Subcutaneous abdominal adipose tissue (tissue), 5 donors: Measurements from ENCODE around the gene MTARC1.
A peak's percentile ranks its signal among the peaks of the same experiment; 100 is the strongest.

Experiments used
- H3K27ac ChIP-seq: one replicate; pipeline ENCODE4 v1.7.0; 2013; ENCODE audit warnings: low read depth, mild to moderate bottlenecking, inconsistent platforms, low read length, moderate library complexity
- H3K27me3 ChIP-seq, 5 donors: one replicate each; pipeline ENCODE4 v1.7.0; 2013; ENCODE audit warnings: low read length in 5 of 5, inconsistent platforms in 1 of 5; ENCODE audit not compliant: control insufficient read depth in 5 of 5, insufficient read depth in 4 of 5
- H3K36me3 ChIP-seq, 5 donors: one replicate each; pipeline ENCODE4 v1.7.0; 2013; ENCODE audit warnings: low read length in 5 of 5; ENCODE audit not compliant: control insufficient read depth in 5 of 5, insufficient read depth in 5 of 5
- H3K4me1 ChIP-seq, 5 donors: one replicate each; pipeline ENCODE4 v1.7.0; 2013; ENCODE audit warnings: low read length in 5 of 5, mild to moderate bottlenecking in 3 of 5, moderate library complexity in 1 of 5; ENCODE audit not compliant: control insufficient read depth in 5 of 5, insufficient read depth in 5 of 5
- H3K4me3 ChIP-seq, 5 donors: one replicate each; pipeline ENCODE4 v1.7.0; 2013; ENCODE audit warnings: low read length in 5 of 5, low read depth in 1 of 5
- H3K9ac ChIP-seq, 5 donors: one replicate each; pipeline ENCODE4 v1.7.0; 2013; ENCODE audit warnings: low read length in 5 of 5, mild to moderate bottlenecking in 4 of 5, moderate library complexity in 3 of 5
- H3K9me3 ChIP-seq, 5 donors: one replicate each; pipeline ENCODE4 v1.7.0; 2013; ENCODE audit warnings: low read length in 5 of 5; ENCODE audit not compliant: control insufficient read depth in 5 of 5
- donor health status: healthy.
- donor health status: healthy.
- donor health status: healthy.
- donor health status: healthy.
- donor health status: healthy.

Gene MTARC1

DNA sequence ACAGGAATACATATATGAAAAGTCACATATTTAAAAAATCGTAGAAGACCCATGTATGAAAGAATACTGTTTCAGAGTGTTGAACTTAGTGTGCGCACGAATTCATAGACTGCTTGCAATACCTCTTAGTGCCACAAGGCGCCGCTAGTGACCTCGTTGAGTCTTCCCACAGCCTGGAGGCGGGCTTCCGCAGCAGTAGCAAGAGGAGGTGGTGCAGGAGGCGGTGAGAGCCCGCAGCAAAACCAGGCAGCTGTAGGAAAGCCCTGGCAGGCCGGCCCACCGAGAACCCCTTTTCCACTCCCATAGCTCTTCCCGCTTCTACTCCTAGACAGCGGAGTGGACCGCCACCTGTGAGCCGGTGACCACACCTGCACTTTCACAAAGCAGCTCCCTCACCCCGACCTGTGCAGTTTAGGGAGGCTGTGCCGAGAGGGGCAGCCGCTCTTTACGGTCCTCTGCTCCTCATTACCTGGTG is 23.5 kb downstream of the MTARC1 start:
- no peak overlapping the region for H3K9ac ChIP-seq
- no peaks in the 10 kb centered on the region for H3K27me3 ChIP-seq
- H3K4me3 ChIP-seq, result peak overlapping the region in 2 of 5 donors; percentile 14 to 44
- peaks cover 12 to 76% (median 54%) of the 10 kb centered on the region in 5 donors for H3K36me3 ChIP-seq
- no peak overlapping the region for H3K27ac ChIP-seq
- H3K4me1 ChIP-seq, result peaks cover 3 to 12% (median 10%) of the 10 kb centered on the region in 5 donors
- no peaks in the 10 kb centered on the region for H3K9me3 ChIP-seq

DNA sequence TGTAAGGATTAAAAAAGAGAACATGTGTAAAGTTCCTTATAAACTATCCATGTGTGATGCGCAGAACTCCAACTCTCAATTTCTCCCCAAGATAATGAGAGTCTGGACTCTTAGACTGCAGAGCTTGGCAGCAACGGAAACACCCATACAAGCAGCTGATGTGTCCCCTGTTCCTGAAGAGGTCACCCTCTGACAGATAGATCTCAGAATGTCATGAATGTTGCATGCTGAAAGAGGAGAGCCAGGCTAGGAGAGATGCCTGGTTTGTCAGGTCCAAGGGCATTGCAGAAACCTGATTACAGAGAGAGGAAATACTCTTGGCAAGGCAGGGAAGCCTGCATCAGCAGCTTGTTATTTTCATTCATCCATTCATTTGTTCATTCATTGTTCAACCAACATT is 24.2 kb downstream of the MTARC1 start:
- no peak overlapping the region for H3K4me3 ChIP-seq
- no peak overlapping the region for H3K9ac ChIP-seq
- peaks cover 6 to 78% (median 52%) of the 10 kb centered on the region in 5 donors for H3K36me3 ChIP-seq
- H3K9me3 ChIP-seq, result no peaks in the 10 kb centered on the region
- H3K27me3 ChIP-seq, result no peaks in the 10 kb centered on the region
- peaks cover 3 to 15% (median 10%) of the 10 kb centered on the region in 5 donors for H3K4me1 ChIP-seq
- H3K27ac ChIP-seq, result no peak overlapping the region

DNA sequence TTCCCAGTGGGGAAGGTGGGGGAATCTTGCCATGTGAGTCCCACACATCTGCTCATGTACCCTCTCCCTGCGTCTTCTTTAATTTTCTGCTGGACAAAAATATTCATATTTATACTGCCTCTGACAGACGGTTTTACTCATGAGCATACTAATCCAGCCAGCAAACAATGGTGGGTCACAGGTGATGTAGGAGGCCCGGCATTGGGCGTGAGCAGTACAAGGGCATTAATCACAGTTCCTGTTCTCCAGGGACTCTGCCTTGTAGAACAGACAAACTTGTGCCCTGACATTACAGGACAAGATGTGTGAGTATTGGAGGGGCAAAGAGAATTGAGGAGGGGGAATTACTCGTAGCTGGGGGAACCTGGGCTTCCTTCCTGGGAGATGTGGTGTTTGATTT is 25.0 kb downstream of the MTARC1 start:
- H3K27me3 ChIP-seq, result no peaks in the 10 kb centered on the region
- peaks cover 3 to 15% (median 10%) of the 10 kb centered on the region in 5 donors for H3K4me1 ChIP-seq
- no peaks in the 10 kb centered on the region for H3K9me3 ChIP-seq
- H3K4me3 ChIP-seq, result no peak overlapping the region
- no peak overlapping the region for H3K9ac ChIP-seq
- no peak overlapping the region for H3K27ac ChIP-seq
- H3K36me3 ChIP-seq, result peaks cover 4 to 78% (median 45%) of the 10 kb centered on the region in 5 donors

DNA sequence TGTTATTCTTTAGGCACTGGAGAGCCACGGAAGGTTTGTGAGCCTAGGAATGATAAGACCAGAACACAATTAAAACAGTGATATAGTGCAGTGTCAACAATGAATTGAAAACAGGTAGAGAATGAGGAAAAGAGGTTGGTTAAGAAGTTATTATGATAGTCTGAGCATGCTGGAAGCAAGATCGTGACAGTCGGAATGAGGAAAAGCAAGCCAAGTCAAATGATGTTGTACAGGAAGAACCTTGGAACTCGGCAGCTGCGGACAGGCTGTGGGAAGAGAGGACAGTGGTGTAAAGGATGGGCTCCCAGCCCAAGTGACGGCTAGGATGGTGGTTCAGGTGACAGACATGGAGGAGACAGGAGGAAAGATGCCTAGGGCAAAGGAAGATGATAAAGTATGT is 25.6 kb downstream of the MTARC1 start:
- peaks cover 4 to 74% (median 44%) of the 10 kb centered on the region in 5 donors for H3K36me3 ChIP-seq
- no peaks in the 10 kb centered on the region for H3K9me3 ChIP-seq

DNA sequence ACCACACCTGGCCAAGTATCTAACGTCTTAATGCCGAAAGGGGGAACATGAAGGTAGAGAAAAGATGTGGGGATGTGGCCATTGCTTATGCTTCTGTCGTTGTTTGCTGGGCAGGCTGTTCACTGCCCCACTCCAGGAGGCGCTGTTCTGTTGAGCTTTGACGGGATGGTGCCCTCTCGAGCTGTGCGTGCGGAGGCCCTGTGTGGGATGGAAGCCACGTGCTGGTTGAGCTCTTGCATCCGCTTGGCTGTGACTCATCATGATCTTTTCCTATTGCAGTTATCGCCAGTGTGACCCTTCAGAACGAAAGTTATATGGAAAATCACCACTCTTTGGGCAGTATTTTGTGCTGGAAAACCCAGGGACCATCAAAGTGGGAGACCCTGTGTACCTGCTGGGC is 26.3 kb downstream of the MTARC1 start:
- Histone ChIP-seq H3K9me3 (no peaks in the 10 kb centered on the region), H3K4me3 (no peak overlapping the region)

More for the DNA sequence above, 25.6 kb downstream of the MTARC1 start:
- no peak overlapping the region for H3K27ac ChIP-seq
- H3K4me3 ChIP-seq, result no peak overlapping the region
- no peak overlapping the region for H3K9ac ChIP-seq
- no peaks in the 10 kb centered on the region for H3K27me3 ChIP-seq
- peaks cover 3 to 15% (median 10%) of the 10 kb centered on the region in 5 donors for H3K4me1 ChIP-seq

DNA sequence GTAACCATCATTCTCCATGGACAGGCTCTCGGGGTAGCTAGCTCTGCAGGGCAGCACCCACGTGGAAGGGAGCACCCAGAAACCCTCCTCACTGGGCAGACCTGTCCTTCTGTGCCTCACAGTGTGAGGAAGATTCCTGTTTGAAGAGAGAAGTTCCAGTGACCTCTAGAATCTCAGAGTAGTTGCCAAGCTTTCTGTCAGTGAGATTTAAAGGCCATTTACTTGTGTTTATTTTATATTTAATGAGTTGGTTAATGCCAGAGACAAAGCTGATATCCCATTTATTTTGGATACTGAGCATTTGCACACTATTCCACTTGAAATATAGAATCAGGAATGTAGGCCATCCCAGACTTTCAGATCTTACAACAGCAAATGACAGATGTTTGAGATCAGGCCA is 28.7 kb downstream of the MTARC1 start:
- H3K27me3 ChIP-seq, result no peaks in the 10 kb centered on the region
- no peak overlapping the region for H3K4me3 ChIP-seq
- peak overlapping the region; percentile 26 for H3K27ac ChIP-seq
- no peak overlapping the region for H3K9ac ChIP-seq
- H3K36me3 ChIP-seq, result peaks cover 4 to 61% (median 35%) of the 10 kb centered on the region in 5 donors
- peaks cover 3 to 30% (median 19%) of the 10 kb centered on the region in 5 donors for H3K4me1 ChIP-seq
- H3K9me3 ChIP-seq, result no peaks in the 10 kb centered on the region

More for the DNA sequence above, 26.3 kb downstream of the MTARC1 start:
- Histone ChIP-seq H3K36me3 (peaks cover 4 to 71% (median 44%) of the 10 kb centered on the region in 5 donors), H3K27ac (no peak overlapping the region), H3K4me1 (peaks cover 3 to 19% (median 10%) of the 10 kb centered on the region in 5 donors), H3K27me3 (no peaks in the 10 kb centered on the region), H3K9ac (no peak overlapping the region)

DNA sequence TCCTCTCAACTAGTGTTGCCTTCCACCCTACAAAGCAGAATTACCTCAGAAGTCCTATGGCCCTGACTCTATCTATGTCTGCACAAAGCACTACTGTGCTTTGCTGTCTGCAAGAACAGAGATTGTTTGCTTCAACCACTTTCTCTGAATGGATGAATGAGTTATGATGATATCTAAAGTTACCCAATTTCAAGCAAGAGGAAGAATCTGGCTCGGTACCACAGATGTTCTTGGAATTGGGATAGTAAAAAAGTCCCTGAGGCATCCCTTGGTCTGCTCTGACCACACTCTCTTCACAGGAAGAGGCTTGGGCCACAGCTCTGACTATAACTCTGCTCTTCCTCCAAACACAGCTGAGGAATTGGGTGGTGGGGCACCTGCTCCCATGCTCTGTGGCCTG is 31.2 kb downstream of the MTARC1 start:
- H3K9me3 ChIP-seq, result no peaks in the 10 kb centered on the region
- peak overlapping the region; percentile 71 for H3K27ac ChIP-seq
- peaks cover 0 to 27% (median 17%) of the 10 kb centered on the region in 5 donors for H3K4me1 ChIP-seq
- H3K27me3 ChIP-seq, result no peaks in the 10 kb centered on the region
- H3K36me3 ChIP-seq, result peaks cover 8 to 39% (median 20%) of the 10 kb centered on the region in 5 donors
- no peak overlapping the region for H3K9ac ChIP-seq
- H3K4me3 ChIP-seq, result no peak overlapping the region

DNA sequence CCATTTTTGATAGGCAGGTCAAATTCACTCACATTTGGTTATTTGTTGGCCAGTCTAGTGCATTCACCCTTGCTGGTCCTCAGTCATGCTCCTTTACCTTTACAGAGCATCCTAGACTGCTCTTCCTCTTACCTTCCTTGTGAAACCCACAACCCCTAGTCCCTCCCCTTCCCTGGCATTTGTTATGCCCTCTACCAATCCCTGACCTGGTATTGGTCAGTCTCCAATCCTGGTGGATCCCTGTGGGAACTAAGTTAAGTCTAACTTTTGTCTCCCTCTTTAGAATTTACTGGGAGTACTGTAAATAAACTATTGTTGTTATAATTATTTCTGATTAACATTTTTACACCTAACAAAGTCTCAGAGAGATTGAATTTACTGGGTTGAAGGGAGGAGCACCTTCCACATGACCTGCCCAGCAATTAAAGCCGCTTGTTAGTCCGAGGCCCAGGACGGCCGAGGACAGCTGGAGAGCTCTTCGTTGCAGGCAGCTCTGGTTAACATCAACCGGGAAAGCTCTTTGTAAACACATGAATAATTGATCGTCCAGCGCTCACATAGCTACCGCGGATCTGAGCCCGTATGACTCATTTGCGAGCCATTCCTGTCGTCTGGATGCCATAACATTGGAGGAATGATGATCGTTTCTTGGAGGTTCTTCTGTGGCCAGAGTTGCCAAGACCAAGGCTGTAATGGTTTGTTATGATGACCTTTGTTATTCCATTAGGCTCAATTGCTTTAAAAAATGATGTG is 31.9 kb downstream of the MTARC1 start:
- Histone ChIP-seq H3K4me1 (peaks cover 0 to 27% (median 17%) of the 10 kb centered on the region in 5 donors), H3K27ac (peak overlapping the region; percentile 71), H3K9me3 (no peaks in the 10 kb centered on the region), H3K4me3 (no peak overlapping the region), H3K36me3 (peaks cover 6 to 32% (median 13%) of the 10 kb centered on the region in 5 donors), H3K27me3 (no peaks in the 10 kb centered on the region), H3K9ac (peak overlapping the region in 3 of 5 donors; percentile 1 to 35 (median 21))

DNA sequence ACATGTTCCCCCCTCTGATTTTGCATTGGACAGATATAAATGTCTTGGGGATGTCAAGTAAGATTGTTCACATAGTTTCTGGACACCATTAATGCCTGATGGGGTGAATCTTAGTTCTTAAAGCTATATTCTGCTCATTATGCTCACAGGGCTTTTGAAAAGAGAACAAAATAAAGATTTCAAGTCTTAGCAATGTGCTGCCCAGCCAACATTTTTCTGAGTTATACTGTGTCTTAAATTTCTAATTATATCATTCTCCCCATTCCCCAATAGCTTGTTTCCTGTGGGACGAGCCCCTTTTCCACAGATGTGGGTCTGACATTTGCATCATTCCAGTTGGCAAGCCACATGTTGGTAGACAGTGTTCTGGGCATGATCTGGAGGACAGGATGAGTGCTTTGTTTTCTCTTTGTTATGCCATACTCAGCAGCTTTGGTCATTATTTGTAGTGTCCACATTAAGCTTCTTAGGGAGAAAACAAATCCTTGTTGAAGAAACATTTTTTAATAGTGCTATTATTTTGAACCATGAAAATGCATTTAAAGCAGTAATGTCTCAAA is 32.8 kb downstream of the MTARC1 start:
- Histone ChIP-seq H3K27me3 (no peaks in the 10 kb centered on the region), H3K36me3 (peaks cover 4 to 23% (median 5%) of the 10 kb centered on the region in 5 donors), H3K4me1 (peaks cover 0 to 27% (median 17%) of the 10 kb centered on the region in 5 donors), H3K27ac (peak overlapping the region; percentile 56), H3K9ac (peak overlapping the region in 1 of 5 donors; percentile 15), H3K4me3 (no peak overlapping the region), H3K9me3 (no peaks in the 10 kb centered on the region)
